Lower leg skin (tissue), 3 donors: ENCODE results near the gene SKOR2.

ENCODE experiments used
- CTCF ChIP-seq, 3 donors: fragments of 450-650 bp; IDR thresholded peaks; one replicate each; pipeline ENCODE4 v1.5.1; 2016; ENCODE audit warnings: antibody characterized with exemption in 3 of 3, mild to moderate bottlenecking in 3 of 3, moderate library complexity in 2 of 3
- POLR2A ChIP-seq, 2 donors: fragments of 450-650 bp; IDR thresholded peaks; one replicate each; pipeline ENCODE4 v1.6.1; 2016 to 2017; ENCODE audit warnings: antibody characterized with exemption in 2 of 2, mild to moderate bottlenecking in 1 of 2, moderate library complexity in 1 of 2

DNA sequence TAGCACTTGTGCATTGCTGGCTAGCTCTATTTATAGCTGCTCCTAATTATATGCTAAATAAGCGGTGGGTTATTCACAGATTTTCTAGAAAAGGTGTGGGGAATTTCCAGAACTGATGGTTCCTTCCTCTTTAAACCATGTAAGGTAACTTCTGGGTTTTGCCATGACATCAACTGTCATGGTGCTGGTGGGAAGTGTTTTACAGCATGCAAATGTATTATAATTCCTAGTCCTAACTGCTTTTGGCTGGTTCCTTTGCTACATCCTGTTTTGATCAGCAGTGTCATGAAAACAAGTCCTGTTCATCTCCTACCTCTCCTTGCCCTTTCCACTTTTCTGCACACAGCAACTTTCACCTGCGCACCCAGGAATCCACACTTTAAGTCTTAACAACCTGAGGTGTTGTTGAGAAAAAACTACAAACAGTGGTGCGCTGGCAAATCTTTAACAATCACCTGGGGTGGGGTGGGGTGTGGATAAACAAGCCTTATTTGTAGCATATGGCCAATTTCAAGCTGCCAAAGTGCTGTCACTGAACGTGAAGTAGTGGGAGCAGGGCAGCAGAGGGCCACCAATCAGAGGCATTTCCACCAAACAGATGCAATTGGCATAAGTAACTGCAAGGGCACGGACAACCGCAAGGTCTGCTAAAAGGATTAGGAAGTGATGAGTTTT, 33.4 kb upstream of the SKOR2 start:
- TF ChIP-seq CTCF (IDR thresholded peaks at IDR 0.05) (no peak), POLR2A (IDR thresholded peaks at IDR 0.05) (no peak)
